ENCODE measurements around the gene SCGB3A1. TPM values are rescaled to one million over a fixed set of nuclear protein-coding genes. Genes with fewer than 3 reads are reported as not detected.

Gene SCGB3A1
- total and polyA plus RNA-seq, 7 donors, result 0.83 TPM; not detected in 6

DNA sequence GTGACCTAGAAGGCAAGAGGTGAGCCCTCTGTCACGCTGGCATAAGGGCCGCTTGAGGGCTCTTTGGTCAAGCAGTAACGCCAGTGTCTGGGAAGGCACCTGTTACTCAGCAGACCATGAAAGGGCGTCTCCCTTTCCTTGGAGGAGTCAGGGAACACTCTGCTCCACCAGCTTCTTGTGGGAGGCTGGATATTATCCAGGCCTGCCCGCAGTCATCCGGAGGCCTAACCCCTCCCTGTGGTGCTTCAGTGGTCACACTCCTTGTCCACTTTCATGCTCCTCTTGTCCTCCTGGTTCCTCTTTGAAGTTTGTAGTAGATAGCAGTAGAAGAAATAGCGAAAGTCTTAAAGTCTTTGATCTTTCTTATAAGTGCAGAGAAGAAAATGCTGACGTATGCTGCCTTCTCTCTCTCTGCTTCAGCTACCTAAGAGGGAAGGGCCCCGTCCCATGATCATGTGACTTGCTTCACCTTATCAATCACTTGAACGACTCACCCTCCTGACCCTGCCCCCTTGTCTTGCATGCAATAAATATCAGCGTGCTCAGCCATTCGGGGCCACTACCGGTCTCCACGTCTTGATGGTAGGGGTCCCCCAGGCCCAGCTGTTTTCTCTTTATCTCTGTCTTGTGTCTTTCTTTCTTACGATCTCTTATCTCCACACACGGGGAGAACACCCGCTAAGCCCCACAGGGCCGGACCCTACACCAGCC, 16.7 kb upstream of the SCGB3A1 start:
- no peak for DNase-seq
- no peak overlapping the region for H3K4me3 ChIP-seq
- WGBS, 2 donors, result 51 to 70% methylated on average over 18 of the region's 18 CpGs
- intact Hi-C loops (cut with DNase I), result no loop called here
- H3K9me3 ChIP-seq, result no peaks in the 10 kb centered on the region
- no peaks in the 10 kb centered on the region for H3K36me3 ChIP-seq
- H3K4me1 ChIP-seq, result no peaks in the 10 kb centered on the region
- no peak overlapping the region for H3K27ac ChIP-seq
- TF ChIP-seq CTCF (IDR thresholded peaks at IDR 0.05) (no peak), POLR2A (IDR thresholded peaks at IDR 0.05) (no peak), POLR2AphosphoS5 (IDR thresholded peaks at IDR 0.05) (no peak), EP300 (IDR thresholded peaks at IDR 0.05) (no peak)
- no peaks in the 10 kb centered on the region for H3K27me3 ChIP-seq

DNA sequence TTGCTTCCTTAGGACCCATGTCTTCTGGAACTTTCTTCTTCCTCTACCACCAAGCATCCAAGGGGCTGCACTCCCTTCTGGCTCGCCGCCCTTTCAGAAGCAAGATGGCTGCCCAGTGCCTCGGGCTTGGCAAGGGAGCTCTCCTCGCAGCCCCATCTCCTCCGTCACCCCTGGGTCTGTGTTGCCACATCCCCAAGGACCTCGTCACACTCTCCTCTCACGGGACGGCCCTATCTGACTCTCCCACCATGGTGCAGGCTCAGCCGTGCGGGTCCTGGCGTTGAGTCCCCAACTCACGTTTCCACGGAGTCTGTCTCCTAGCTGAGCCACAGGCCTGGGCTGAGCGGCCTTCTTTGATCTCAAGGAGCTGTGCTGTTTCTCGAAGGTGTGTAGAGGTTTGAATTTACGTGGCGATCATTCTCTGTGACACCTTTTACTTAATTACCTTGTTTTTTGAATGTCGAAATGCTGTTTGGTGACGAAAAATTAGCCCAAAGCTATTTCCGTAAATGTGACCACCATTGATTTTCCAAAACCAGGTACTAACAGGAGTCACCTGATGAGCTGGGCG, 15.0 kb upstream of the SCGB3A1 start:
- H3K4me1 ChIP-seq, result no peaks in the 10 kb centered on the region
- no peak for TF ChIP-seq EP300 (IDR thresholded peaks at IDR 0.05)
- TF ChIP-seq CTCF (IDR thresholded peaks at IDR 0.05), result no peak
- no peak for TF ChIP-seq POLR2A (IDR thresholded peaks at IDR 0.05)
- no peak for TF ChIP-seq POLR2AphosphoS5 (IDR thresholded peaks at IDR 0.05)
- H3K4me3 ChIP-seq, result no peak overlapping the region
- H3K27me3 ChIP-seq, result no peaks in the 10 kb centered on the region
- no peaks in the 10 kb centered on the region for H3K36me3 ChIP-seq
- intact Hi-C loops (cut with DNase I), result no loop called here
- no peak overlapping the region for H3K27ac ChIP-seq
- 76 to 85% methylated on average over 21 of the region's 21 CpGs for WGBS, 2 donors
- DNase-seq, result peak; percentile 56
- H3K9me3 ChIP-seq, result no peaks in the 10 kb centered on the region

- TF ChIP-seq POLR2AphosphoS5 (IDR thresholded peaks at IDR 0.05), result no peak
- no peak for TF ChIP-seq EP300 (IDR thresholded peaks at IDR 0.05)
- peak in 3 of 4 experiments; percentile 23 to 48 (median 46) for TF ChIP-seq CTCF (IDR thresholded peaks at IDR 0.05)
- no peak for TF ChIP-seq POLR2A (IDR thresholded peaks at IDR 0.05)
- Histone ChIP-seq H3K9me3 (no peaks in the 10 kb centered on the region), H3K27ac (no peak overlapping the region), H3K36me3 (no peaks in the 10 kb centered on the region), H3K4me1 (no peaks in the 10 kb centered on the region), H3K4me3 (no peak overlapping the region), H3K27me3 (no peaks in the 10 kb centered on the region)
- 48 to 59% methylated on average over 11 of the region's 11 CpGs for WGBS, 2 donors
- peak; percentile 49 for DNase-seq
- intact Hi-C loops (cut with DNase I), result no loop called here
These were observed 14.4 kb upstream of the SCGB3A1 start for GRCh38 chr5:180605554-180606214.

GRCh38 chr5:180604271-180604670, 13.0 kb upstream of the SCGB3A1 start:
- WGBS, 2 donors, result 75 to 82% methylated on average over 13 of the region's 13 CpGs
- TF ChIP-seq EP300 (IDR thresholded peaks at IDR 0.05) (no peak), POLR2AphosphoS5 (IDR thresholded peaks at IDR 0.05) (no peak), POLR2A (IDR thresholded peaks at IDR 0.05) (no peak), CTCF (IDR thresholded peaks at IDR 0.05) (no peak)
- no peaks in the 10 kb centered on the region for H3K9me3 ChIP-seq
- H3K4me1 ChIP-seq, result no peaks in the 10 kb centered on the region
- H3K27me3 ChIP-seq, result no peaks in the 10 kb centered on the region
- intact Hi-C loops (cut with DNase I), result no loop called here
- H3K27ac ChIP-seq, result no peak overlapping the region
- DNase-seq, result peak; percentile 52
- no peak overlapping the region for H3K4me3 ChIP-seq
- H3K36me3 ChIP-seq, result no peaks in the 10 kb centered on the region

Measured in sigmoid colon (tissue), 7 donors.